H7 (cell line): Measurements from ENCODE around the gene PPP1R14B. TPM values are rescaled to one million over a fixed set of nuclear protein-coding genes. Genes with fewer than 3 reads are reported as not detected.

Source experiments
- DNase-seq: peaks from one replicate; pipeline ENCODE4 v3.0.0; 2012
- H3K27me3 ChIP-seq: 2 replicates; pipeline ENCODE4 v1.6.0; 2011; ENCODE audit warnings: mild to moderate bottlenecking, low read length; ENCODE audit not compliant: control insufficient read depth, insufficient read depth
- H3K36me3 ChIP-seq: replicated peaks from 2 replicates; pipeline ENCODE4 v1.5.1; 2011; ENCODE audit warnings: low read length; ENCODE audit not compliant: control insufficient read depth, insufficient read depth
- H3K4me3 ChIP-seq: 2 replicates; pipeline ENCODE4 v1.5.1; 2011; ENCODE audit warnings: low read depth, mild to moderate bottlenecking, control low read depth, low read length, moderate library complexity; ENCODE audit not compliant: insufficient read depth
- total RNA-seq: library from RNA; depleted of rRNA; stranded (reverse); fragments of >200 nt; shearing (Covaris generic); gene quantifications from 2 replicates; pipeline ENCODE4 v1.2.3, GENCODE V29; 2014

Gene PPP1R14B
- total RNA-seq, 1 experiment from 2014 or later = 540 TPM

GRCh38 chr11:64237484-64237951 lies 9.2 kb downstream of the PPP1R14B start:
- no peak for DNase-seq
- Histone ChIP-seq H3K4me3 (no peak overlapping the region), H3K27me3 (peaks cover 10% of the 10 kb centered on the region; the same call in 1 of the 2 replicates), H3K36me3 (peaks cover 8% of the 10 kb centered on the region)

DNA sequence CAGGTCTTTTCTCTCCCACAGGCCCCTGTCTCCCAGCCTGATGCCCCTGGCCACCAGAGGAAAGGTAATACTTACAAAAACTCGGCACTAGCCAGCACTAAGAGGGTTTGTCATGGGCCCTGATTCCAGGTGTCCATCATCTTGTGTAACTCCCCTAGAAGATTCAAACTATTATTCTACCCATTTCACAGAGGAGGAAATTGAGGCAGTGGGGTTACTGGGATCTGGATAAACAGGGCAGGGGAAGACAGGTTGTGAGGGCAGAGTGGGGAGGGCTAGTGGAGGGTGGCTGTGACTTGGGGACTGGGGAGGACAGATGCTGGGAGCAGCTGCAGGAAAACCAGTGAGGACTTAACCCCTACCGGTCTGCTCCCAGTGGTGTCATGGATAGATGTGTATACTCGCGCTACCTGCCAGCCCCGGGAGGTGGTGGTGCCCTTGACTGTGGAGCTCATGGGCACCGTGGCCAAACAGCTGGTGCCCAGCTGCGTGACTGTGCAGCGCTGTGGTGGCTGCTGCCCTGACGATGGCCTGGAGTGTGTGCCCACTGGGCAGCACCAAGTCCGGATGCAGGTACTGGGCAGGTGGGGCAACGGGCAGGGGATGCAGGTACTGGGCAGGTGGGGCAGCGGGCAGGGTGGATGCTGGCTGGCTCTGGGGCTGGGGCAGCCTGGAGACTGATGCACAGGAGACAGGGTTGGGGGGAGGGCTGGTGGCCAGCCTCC lies 11.1 kb downstream of the PPP1R14B start:
- H3K27me3 ChIP-seq = peaks cover 10% of the 10 kb centered on the region; the same call in 1 of the 2 replicates
- H3K4me3 ChIP-seq = peak overlapping the region; percentile 55
- DNase-seq = no peak
- H3K36me3 ChIP-seq = peaks cover 8% of the 10 kb centered on the region

GRCh38 chr11:64234647-64235379 lies 11.9 kb downstream of the PPP1R14B start:
- peaks cover 8% of the 10 kb centered on the region for H3K36me3 ChIP-seq
- DNase-seq = peak; percentile 88
- peaks cover 10% of the 10 kb centered on the region; the same call in 1 of the 2 replicates for H3K27me3 ChIP-seq
- peak overlapping the region; percentile 55 for H3K4me3 ChIP-seq

- H3K36me3 ChIP-seq = peaks cover 8% of the 10 kb centered on the region
- peak within 1 kb of the TSS; percentile 69 for H3K4me3 ChIP-seq
- H3K27me3 ChIP-seq = peaks cover 10% of the 10 kb centered on the region; the same call in 1 of the 2 replicates
- peak; percentile 89 for DNase-seq
These were observed 12.7 kb downstream of the PPP1R14B start, which contains the start of gene VEGFB for GRCh38 chr11:64233913-64234586. VEGFB (plus strand) TSS chr11:64234584; CDS start chr11:64234834, 250 bp downstream.

- no peak for DNase-seq
- Histone ChIP-seq H3K27me3 (peaks cover 10% of the 10 kb centered on the region; the same call in 1 of the 2 replicates), H3K4me3 (no peak overlapping the region), H3K36me3 (peaks cover 4% of the 10 kb centered on the region)
These were observed 13.8 kb downstream of the PPP1R14B start for GRCh38 chr11:64232967-64233315.

GRCh38 chr11:64232182-64232966 lies 14.4 kb downstream of the PPP1R14B start:
- Histone ChIP-seq H3K36me3 (no peaks in the 10 kb centered on the region), H3K27me3 (peaks cover 10% of the 10 kb centered on the region; the same call in 1 of the 2 replicates), H3K4me3 (no peak overlapping the region)
- no peak for DNase-seq

GRCh38 chr11:64231546-64231945 lies 15.2 kb downstream of the PPP1R14B start:
- no peak overlapping the region for H3K4me3 ChIP-seq

GRCh38 chr11:64230985-64231365 lies 15.8 kb downstream of the PPP1R14B start:
- H3K36me3 ChIP-seq = no peaks in the 10 kb centered on the region
- H3K4me3 ChIP-seq = peak overlapping the region; percentile 80
- peaks cover 10% of the 10 kb centered on the region; the same call in 1 of the 2 replicates for H3K27me3 ChIP-seq
- no peak for DNase-seq

More at GRCh38 chr11:64231546-64231945, 15.2 kb downstream of the PPP1R14B start:
- no peak for DNase-seq
- Histone ChIP-seq H3K27me3 (peaks cover 10% of the 10 kb centered on the region; the same call in 1 of the 2 replicates), H3K36me3 (no peaks in the 10 kb centered on the region)

GRCh38 chr11:64230171-64230984 lies 16.4 kb downstream of the PPP1R14B start, which contains the start of gene DNAJC4:
DNAJC4 (plus strand) TSS chr11:64230548; CDS start chr11:64230855, 307 bp downstream.
- peak; percentile 98 for DNase-seq
- peak within 1 kb of the TSS; percentile 80 for H3K4me3 ChIP-seq
- peaks cover 10% of the 10 kb centered on the region; the same call in 1 of the 2 replicates for H3K27me3 ChIP-seq
- no peaks in the 10 kb centered on the region for H3K36me3 ChIP-seq

- no peaks in the 10 kb centered on the region for H3K36me3 ChIP-seq
- peak overlapping the region; percentile 80 for H3K4me3 ChIP-seq
- peaks cover 10% of the 10 kb centered on the region; the same call in 1 of the 2 replicates for H3K27me3 ChIP-seq
- no peak for DNase-seq
These were observed 17.0 kb downstream of the PPP1R14B start for GRCh38 chr11:64229744-64230170.

GRCh38 chr11:64229090-64229743 lies 17.5 kb downstream of the PPP1R14B start:
- Histone ChIP-seq H3K4me3 (no peak overlapping the region), H3K36me3 (no peaks in the 10 kb centered on the region), H3K27me3 (peaks cover 10% of the 10 kb centered on the region; the same call in 1 of the 2 replicates)
- no peak for DNase-seq

- Histone ChIP-seq H3K4me3 (no peak overlapping the region), H3K27me3 (no peaks in the 10 kb centered on the region; the same call in 1 of the 2 replicates), H3K36me3 (no peaks in the 10 kb centered on the region; the same call in none of the 2 replicates)
- DNase-seq = no peak
These were observed 19.3 kb downstream of the PPP1R14B start for GRCh38 chr11:64227405-64227956.
